Ishikawa (cell line): ENCODE results near the gene GRM7.

Experiments used
- CEBPB ChIP-seq: IDR thresholded peaks from 2 replicates; pipeline ENCODE4 v1.6.1; 2012
- CREB1 ChIP-seq: IDR thresholded peaks from 2 replicates; pipeline ENCODE4 v1.6.1; 2012; ENCODE audit warnings: low read depth
- EGR1 ChIP-seq: IDR thresholded peaks from 2 replicates; pipeline ENCODE4 v1.6.1; 2012
- EP300 ChIP-seq: IDR thresholded peaks from 2 replicates; pipeline ENCODE4 v1.6.1; 2012; ENCODE audit warnings: borderline replicate concordance
- FOXM1 ChIP-seq: IDR thresholded peaks from 2 replicates; pipeline ENCODE4 v1.6.1; 2012; ENCODE audit warnings: low read depth, borderline replicate concordance
- MAX ChIP-seq: IDR thresholded peaks from 2 replicates; pipeline ENCODE4 v1.6.1; 2012
- NFIC ChIP-seq: IDR thresholded peaks from 2 replicates; pipeline ENCODE4 v1.6.1; 2012
- RAD21 ChIP-seq: IDR thresholded peaks from 2 replicates; pipeline ENCODE4 v1.6.1; 2012; ENCODE audit warnings: low read depth
- TCF12 ChIP-seq: IDR thresholded peaks from 2 replicates; pipeline ENCODE4 v1.6.1; 2012; ENCODE audit warnings: low read depth
- ZBTB7A ChIP-seq: IDR thresholded peaks from 2 replicates; pipeline ENCODE4 v1.6.1; 2012; ENCODE audit warnings: low read depth
- TF ChIP-seq, protein P1 (sequence below): IDR thresholded peaks from 2 replicates; pipeline ENCODE4 v1.6.1; 2012

GRCh38 chr3:6921066-6921465 lies 60.2 kb downstream of the GRM7 start:
- TF ChIP-seq TCF12 (no peak), MAX (no peak), CREB1 (no peak), CEBPB (no peak), EP300 (no peak), NFIC (no peak), ZBTB7A (no peak), RAD21 (no peak), EGR1 (no peak), FOXM1 (no peak)
- TF ChIP-seq, protein P1, sequence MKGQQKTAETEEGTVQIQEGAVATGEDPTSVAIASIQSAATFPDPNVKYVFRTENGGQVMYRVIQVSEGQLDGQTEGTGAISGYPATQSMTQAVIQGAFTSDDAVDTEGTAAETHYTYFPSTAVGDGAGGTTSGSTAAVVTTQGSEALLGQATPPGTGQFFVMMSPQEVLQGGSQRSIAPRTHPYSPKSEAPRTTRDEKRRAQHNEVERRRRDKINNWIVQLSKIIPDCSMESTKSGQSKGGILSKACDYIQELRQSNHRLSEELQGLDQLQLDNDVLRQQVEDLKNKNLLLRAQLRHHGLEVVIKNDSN = no peak
